ENCODE measurements around the gene ALG5.

Gene ALG5, protein sequence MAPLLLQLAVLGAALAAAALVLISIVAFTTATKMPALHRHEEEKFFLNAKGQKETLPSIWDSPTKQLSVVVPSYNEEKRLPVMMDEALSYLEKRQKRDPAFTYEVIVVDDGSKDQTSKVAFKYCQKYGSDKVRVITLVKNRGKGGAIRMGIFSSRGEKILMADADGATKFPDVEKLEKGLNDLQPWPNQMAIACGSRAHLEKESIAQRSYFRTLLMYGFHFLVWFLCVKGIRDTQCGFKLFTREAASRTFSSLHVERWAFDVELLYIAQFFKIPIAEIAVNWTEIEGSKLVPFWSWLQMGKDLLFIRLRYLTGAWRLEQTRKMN

DNA sequence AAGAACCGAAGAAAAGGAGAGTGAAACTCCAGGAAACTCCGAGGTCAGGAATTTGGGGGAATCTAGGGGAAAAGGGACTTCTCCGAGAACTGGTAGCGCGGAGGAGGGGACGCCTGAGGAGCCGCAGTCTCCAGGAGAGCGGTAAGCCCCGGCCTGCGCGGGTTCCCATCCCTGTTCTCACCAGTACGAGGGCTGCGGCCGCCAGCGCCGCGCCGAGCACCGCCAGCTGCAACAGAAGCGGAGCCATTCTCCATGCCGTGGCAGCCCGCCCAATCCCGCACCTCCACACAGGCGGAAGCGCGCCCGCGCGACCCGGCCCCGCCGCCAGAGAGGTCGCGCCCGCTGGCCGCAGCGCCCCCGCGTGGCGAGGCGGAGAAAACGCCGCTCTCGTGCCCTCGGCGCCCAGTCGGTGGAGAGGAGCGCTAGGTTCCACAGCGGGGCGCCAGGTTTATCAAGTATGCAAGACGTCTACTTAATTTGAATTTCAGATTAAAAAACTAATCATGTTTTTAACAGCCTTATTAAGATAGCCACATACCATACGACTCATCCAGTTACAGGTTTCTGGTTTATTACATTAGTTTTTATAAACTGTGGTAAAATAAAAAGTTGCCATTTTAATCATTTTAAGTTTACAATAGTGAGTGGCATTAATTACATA, at the start of gene ALG5:
TSS of gene ALG5 (minus strand) at position 287 of the 661 bp plus-strand sequence. CDS start at position 247, 40 bp downstream.
- Histone ChIP-seq H4K20me1 (ENCODE audit: insufficient read depth, low read length) (peaks cover 13% of the 10 kb centered on the region; the same call in 1 of the 2 replicates), H3K4me2 (ENCODE audit: insufficient read depth, low read length) (peak within 1 kb of the TSS; percentile 82), H3K4me3 (ENCODE audit: low read depth in 1 of 2, low read length in 2 of 2) (peak within 1 kb of the TSS; percentile 54 to 80), H3K9me3 (ENCODE audit: insufficient read depth, low read length, severe bottlenecking) (no peaks in the 10 kb centered on the region), H3K79me2 (ENCODE audit: insufficient read depth, low read length) (peaks cover 82% of the 10 kb centered on the region), H2AFZ (ENCODE audit: low read depth, low read length) (peak within 1 kb of the TSS; percentile 88), H3K36me3 (ENCODE audit: insufficient read depth, low read length) (peaks cover 42% of the 10 kb centered on the region), H3K4me1 (ENCODE audit: insufficient read depth, low read length) (peaks cover 52% of the 10 kb centered on the region), H3K9ac (ENCODE audit: low read depth, low read length) (peak within 1 kb of the TSS; percentile 91), H3K27me3 (ENCODE audit: insufficient read depth, low read length, poor library complexity) (no peaks in the 10 kb centered on the region), H3K27ac (ENCODE audit: low read length) (peak within 1 kb of the TSS; percentile 99)
- ATAC-seq (ENCODE audit: insufficient read depth, low read depth) (peak; percentile 77), DNase-seq (peak; percentile 92)
- TF ChIP-seq CTCF (IDR thresholded peaks at IDR 0.05; ENCODE audit: borderline replicate concordance, extremely low read depth, low read length, poor library complexity, severe bottlenecking), result peak; percentile 96
- no peak for TF ChIP-seq EZH2 (IDR thresholded peaks at IDR 0.05; ENCODE audit: borderline replicate concordance, low read depth, low read length, severe bottlenecking)

DNA sequence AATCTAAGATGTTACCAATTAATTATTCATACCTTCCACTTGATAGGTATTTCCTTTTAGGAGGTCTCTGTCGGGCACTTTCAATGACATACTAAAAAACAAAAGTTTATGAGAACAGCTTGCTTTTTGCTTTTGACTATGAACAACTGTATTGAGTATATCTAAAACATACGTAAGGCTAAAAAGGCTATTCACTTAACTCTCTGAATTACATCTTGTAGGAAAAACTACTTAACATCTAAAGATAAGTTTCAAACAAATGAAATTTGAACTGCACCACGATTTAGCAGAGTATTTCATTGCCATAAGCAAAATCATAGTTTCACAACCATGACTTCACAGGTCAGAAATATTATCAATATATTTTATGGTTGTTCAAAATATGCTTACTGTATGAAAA, 48.7 kb upstream of the ALG5 start:
- no peaks in the 10 kb centered on the region for H3K9me3 ChIP-seq (ENCODE audit: insufficient read depth, low read length, severe bottlenecking)
- H3K4me3 ChIP-seq (ENCODE audit: low read depth in 1 of 2, low read length in 2 of 2), result no peak overlapping the region
- peaks cover 53% of the 10 kb centered on the region for H3K36me3 ChIP-seq (ENCODE audit: insufficient read depth, low read length)
- no peak overlapping the region for H2AFZ ChIP-seq (ENCODE audit: low read depth, low read length)
- no peak for ATAC-seq (ENCODE audit: insufficient read depth, low read depth)
- H3K9ac ChIP-seq (ENCODE audit: low read depth, low read length), result no peak overlapping the region
- H3K27me3 ChIP-seq (ENCODE audit: insufficient read depth, low read length, poor library complexity), result no peaks in the 10 kb centered on the region
- DNase-seq, result no peak
- TF ChIP-seq EZH2 (IDR thresholded peaks at IDR 0.05; ENCODE audit: borderline replicate concordance, low read depth, low read length, severe bottlenecking) (no peak), CTCF (IDR thresholded peaks at IDR 0.05; ENCODE audit: borderline replicate concordance, extremely low read depth, low read length, poor library complexity, severe bottlenecking) (no peak)
- H3K79me2 ChIP-seq (ENCODE audit: insufficient read depth, low read length), result peaks cover 49% of the 10 kb centered on the region
- H4K20me1 ChIP-seq (ENCODE audit: insufficient read depth, low read length), result peaks cover 10% of the 10 kb centered on the region; the same call in 1 of the 2 replicates
- no peaks in the 10 kb centered on the region; the same call in 1 of the 2 replicates for H3K4me1 ChIP-seq (ENCODE audit: insufficient read depth, low read length)
- no peak overlapping the region for H3K27ac ChIP-seq (ENCODE audit: low read length)
- no peak overlapping the region for H3K4me2 ChIP-seq (ENCODE audit: insufficient read depth, low read length)

DNA sequence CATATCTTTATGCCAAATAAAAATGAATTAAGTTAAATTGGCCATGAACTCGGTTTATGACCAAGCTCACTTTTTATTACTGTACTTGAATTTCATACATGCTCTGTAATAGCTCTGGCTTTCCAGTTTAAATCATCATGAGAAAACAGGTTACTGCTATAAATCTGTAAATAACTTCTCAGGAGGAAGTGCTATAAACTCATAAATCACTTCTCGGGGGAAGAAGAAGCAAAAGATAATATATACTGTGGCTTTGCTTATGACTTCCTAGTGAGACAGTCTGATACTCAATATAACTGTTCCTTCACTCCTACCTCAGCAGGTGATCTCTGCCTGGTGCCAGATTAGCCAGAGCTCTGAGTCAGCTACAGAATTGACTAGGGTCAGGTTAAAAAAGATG, 47.9 kb upstream of the ALG5 start:
- H3K79me2 ChIP-seq (ENCODE audit: insufficient read depth, low read length), result peaks cover 41% of the 10 kb centered on the region
- no peak for TF ChIP-seq EZH2 (IDR thresholded peaks at IDR 0.05; ENCODE audit: borderline replicate concordance, low read depth, low read length, severe bottlenecking)
- no peak for TF ChIP-seq CTCF (IDR thresholded peaks at IDR 0.05; ENCODE audit: borderline replicate concordance, extremely low read depth, low read length, poor library complexity, severe bottlenecking)
- no peak overlapping the region for H3K9ac ChIP-seq (ENCODE audit: low read depth, low read length)
- H2AFZ ChIP-seq (ENCODE audit: low read depth, low read length), result no peak overlapping the region
- H3K4me2 ChIP-seq (ENCODE audit: insufficient read depth, low read length), result no peak overlapping the region
- H3K4me1 ChIP-seq (ENCODE audit: insufficient read depth, low read length), result no peaks in the 10 kb centered on the region; the same call in 1 of the 2 replicates
- no peaks in the 10 kb centered on the region for H3K27me3 ChIP-seq (ENCODE audit: insufficient read depth, low read length, poor library complexity)
- no peak overlapping the region for H3K4me3 ChIP-seq (ENCODE audit: low read depth in 1 of 2, low read length in 2 of 2)
- no peak overlapping the region for H3K27ac ChIP-seq (ENCODE audit: low read length)
- peaks cover 61% of the 10 kb centered on the region for H3K36me3 ChIP-seq (ENCODE audit: insufficient read depth, low read length)
- DNase-seq, result no peak
- no peak for ATAC-seq (ENCODE audit: insufficient read depth, low read depth)
- no peaks in the 10 kb centered on the region for H3K9me3 ChIP-seq (ENCODE audit: insufficient read depth, low read length, severe bottlenecking)
- peaks cover 8% of the 10 kb centered on the region; the same call in 1 of the 2 replicates for H4K20me1 ChIP-seq (ENCODE audit: insufficient read depth, low read length)
